ENCODE results near the gene ADAMTS6.
"Not testable (repeated sequence)": the region's sequence is repeated elsewhere in the genome, so short reads cannot be mapped to it uniquely, and the experiment has no call there.

Gene ADAMTS6

DNA sequence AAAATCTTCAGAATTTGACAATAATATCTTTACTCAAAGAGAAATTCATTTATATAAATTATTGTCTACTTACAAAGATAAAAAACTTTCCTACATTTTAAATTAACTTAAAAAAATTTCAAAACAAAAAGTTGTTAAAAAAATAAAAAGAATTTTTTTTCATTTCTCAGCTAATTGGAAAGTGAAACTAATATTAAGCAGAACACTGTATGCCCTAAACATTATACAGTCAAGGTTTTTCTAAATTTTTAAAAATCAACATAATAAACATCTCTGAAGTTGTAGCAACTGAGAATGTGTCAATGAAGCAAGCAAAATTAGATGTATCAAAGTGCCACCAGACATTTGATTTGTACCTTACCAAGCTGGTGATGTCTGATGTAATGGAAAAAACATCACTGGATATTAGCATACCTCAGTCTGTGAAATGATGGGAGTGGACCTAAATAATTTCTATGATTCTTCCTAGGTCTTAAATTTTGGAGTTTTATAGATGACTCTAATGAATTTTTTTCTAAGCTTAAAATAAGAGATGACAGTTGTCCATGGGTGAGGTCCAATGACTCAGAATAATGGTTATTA is 290.1 kb downstream of the ADAMTS6 start:
- no peak for DNase-seq

DNA sequence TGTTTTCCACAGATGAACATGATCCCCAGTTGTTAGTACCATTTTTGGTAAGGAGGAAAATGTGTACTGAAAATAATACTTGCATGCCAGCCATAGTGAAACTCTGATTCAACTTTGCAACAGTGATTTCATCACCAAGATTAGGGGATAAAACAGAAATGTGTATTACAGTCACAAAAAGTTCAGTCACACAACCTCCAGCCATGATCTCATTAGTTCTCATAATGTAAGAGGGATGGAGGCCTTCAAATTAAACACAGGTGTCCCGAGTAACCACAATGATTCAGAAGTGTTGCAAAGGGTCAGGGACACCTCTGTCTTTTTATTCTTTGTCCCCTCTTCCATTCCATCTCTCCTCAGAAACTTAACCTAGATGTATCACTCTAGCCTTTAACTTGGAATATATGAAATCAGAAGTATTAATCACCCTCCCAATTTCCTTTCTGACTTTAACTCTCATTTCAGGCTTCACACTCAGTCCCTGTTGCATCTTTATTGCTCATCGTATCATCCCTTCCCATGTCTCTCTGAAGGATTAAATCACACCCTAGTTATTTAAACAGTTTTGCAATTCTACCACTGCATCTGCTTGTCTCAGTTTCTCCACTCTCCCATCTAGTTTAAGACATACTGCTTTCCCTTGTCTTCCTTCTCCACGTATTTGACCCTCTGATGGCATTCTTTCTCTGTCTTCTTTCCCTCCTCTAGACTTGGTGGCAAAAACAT is 291.2 kb downstream of the ADAMTS6 start:
- no peak for DNase-seq

DNA sequence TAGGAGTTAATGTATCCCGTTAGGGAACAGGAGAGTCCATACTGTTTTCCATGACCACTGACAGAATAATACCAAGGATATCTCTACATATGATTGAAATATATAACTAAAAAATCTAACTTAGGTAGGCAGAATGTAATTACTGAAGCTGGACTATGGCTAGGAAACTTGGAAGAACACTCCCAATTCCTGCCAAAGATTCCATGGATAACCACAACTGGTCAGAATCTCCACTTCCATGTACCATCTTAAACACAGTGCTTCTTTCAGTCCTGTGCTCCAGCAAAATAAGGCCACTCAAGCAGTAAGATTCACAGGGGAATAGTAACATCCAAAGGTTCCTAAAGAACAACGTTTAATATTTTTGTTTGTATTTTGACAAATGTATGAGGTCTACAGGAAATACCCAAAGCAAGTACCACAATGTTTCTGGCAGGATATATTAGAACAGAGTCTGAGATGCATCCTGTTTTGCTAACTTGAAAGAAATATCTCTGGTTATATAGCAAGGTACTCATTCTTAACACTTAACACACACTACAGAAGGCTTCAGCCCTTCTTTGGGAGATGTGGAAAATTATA is 295.0 kb downstream of the ADAMTS6 start:
- no peak for DNase-seq

DNA sequence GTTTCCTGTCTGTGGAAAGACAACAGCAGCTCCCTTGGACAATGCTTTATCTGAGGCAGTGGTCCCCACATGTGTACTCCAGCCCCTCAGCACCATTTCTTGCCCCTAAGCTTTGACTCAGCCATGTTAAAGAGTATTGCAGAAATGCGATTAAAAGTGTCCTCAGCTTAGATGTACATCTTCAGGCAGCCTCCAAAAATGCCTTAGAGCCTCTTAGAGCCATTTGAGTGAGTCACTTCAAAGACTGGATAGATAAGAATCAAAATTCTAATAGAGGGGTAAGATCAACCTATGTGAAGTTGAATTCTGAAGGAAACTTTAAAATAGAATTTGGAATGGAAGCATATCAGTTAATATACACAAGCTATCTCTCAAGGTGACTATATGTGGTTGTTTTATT is 296.3 kb downstream of the ADAMTS6 start:
- DNase-seq = no peak

DNA sequence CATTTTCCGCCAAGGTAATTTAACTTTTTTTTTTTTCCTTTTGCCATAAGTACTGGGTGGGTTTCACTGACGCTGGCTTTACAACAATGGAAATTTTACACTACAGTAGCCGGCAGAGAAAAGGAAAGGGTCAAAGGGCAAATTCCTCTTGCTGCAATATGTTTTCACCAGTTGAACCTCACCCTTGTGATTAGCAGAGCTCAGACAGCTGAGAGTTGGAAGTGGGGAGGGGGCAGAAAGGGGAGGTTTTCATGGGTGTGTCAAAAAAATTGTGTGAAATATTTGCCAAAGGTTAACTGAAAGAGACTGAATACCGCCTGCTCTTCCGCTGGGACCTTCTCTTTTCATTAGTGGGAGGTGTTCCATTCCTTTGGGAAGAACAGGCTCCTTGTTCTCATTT is 296.9 kb downstream of the ADAMTS6 start:
- no peak for DNase-seq

DNA sequence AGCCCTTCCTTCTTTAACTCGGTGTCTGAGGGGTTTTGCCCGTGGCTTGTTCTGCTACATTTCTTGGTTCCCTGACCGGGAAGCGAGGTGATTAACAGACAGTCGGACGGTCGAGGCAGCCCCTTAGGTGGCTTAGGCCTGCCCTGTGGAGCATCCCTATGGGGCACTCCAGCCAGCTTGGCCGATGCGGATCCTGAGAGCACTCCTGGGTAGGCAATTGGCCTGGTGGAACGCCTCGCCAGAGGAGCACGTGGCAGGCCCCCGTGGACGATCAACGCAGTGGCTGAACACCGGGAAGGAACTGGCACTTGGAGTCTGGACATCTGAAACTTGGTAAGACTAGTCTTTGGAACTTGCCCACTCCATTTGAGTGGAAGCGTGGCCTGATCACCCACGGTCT is 307.5 kb downstream of the ADAMTS6 start:
- DNase-seq = not testable (repeated sequence)

DNA sequence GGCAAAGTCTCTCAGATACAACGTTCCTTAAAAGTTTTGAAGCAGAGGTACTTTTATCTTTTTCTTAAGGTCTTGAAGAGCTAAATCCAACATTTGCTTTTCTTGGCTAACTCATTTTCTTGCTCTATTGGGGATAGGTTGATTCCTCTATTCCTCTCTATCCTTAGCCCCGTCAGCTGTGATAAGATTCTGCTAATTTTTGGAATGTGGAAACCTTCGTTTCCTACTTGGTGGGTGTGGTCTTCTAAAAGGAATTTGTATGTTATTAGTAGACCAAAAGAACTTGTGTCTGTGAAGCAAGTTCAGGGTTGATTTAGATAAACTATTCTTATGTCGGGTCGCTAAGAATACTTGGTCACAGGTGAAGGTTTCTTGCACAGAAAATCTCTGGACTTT is 308.6 kb downstream of the ADAMTS6 start:
- DNase-seq = no peak

DNA sequence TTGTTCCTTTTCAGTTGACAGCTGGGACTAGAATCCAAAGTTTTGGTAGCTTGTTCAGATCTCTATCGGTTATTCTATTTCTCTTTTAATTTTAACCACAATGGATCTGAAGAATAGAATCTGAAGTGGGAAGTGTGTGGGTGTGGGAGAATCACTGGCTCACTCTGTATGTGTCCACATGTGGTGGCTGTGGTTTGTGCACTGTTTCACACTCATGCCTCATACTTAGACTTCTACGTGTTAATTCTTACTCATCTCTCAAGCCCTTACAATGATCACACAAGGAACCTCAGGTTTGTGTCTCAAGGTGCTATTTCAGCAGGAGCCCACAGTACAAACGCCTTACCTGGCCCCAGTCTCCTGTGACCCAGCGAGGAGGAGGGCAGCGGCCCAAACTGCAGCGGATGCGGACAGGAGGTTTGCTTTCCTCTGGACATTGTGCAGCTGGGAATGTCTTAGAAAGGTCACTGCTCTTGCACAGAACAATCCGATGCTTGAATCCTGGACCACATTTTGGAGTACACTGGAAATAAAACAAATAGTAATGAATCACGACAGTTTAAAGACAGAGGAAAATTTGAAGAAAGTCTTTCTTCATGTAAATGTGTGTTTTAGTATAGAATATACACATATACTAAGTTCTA is 309.1 kb downstream of the ADAMTS6 start:
- DNase-seq = no peak

DNA sequence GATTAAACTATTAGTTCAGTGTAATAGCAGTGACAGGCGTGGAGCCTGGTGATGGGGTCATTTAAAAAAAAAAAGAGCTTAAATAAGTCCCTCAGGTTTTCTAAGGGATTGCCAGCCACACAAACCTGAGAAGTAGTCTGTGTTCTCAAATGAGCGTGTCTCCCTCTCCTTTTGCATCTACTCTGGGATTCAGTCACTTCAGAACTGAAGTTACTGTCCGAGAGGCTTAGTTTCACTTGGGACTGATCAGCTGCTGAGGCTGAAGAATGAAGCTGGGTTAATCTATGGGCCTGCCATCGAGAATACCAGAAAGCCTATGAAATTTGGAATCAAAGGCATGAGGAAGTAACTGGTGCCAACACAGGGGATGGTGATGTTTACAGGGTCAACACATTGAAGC is 310.1 kb downstream of the ADAMTS6 start:
- DNase-seq = no peak

DNA sequence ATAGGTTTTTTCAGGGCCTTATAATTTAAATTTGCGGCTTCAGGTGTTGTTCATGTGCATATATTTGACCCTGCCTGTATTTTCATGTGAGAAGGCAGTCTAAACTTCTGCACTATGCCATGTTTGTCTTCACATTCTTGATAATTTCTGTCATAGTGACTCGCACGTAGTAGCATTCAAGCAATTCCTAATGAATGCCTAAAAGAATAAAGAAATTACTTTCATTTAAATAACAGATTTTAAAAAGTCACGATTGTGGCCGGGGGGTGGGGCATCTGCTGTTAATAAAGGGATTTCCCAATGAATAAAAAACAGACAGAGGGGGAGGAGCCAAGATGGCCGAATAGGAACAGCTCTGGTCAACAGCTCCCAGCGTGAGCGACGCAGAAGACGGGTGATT is 318.0 kb downstream of the ADAMTS6 start:
- no peak for DNase-seq

DNA sequence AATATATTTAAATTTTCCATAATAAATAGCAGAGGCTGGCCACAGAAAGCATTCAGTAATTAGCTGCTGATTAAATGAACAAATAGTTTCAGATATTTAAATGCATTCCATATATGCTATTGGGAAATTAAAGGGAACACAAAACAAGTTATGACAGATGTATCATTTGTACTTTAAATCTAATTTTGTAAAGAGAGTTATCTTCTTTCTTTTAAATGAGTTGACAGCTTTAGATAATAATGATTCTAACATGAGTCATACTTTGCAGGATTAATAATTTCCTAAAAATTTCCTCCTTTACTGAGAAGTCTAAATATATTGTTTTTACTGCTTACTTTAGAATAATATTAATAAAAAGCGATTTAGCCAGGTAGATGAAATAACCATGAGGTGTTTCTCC is 320.1 kb downstream of the ADAMTS6 start:
- no peak for DNase-seq

DNA sequence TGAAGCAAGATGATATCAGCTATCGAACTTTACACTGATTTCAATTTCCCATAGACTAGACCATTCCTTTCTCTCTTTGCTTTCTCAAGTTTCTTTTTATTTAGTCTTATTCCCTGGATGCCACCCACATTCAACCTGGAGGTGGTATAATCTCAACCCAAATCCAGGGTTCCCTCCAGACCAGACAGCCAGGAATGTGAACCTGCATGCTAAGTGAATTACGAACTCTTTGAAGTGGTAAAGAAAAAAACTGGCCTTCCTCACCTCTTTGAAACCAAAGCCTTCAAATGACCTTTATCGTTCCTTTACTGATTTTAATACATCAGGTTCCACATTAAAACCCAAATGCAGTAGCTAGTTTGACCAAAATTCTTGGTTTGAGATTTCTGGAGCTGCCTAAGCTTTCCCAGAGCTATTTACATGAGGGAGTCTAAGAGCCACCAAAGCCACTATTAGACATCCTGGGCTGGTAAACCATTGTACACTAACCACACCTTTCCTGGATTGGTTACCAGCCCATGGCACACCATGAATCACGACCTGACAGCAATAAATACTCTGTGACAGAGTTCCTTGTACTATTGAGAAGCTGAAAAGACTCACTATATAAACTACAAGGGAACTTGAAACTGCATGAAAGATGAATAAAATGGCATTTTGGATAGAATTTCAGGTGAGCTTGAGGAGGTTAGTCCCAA is 323.7 kb downstream of the ADAMTS6 start:
- DNase-seq = no peak

DNA sequence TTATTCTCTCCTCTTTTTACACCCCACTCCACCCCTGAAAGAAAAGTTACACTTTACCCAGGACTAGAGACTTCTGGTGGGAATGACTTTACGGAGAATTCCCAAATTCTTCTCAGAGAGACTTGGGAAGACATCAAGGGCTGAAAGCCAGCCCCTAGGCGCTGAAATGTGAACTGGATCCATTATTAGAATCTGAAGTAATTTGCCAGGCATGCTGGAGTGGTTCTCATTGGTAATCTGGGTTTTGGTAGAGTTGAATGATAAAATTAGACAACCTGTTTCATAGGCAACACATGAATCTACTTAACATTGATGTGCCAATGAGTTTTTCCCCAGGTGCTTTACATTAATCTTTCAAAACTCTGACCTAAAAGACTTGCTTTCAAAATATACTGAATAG is 324.8 kb downstream of the ADAMTS6 start:
- DNase-seq = no peak

DNA sequence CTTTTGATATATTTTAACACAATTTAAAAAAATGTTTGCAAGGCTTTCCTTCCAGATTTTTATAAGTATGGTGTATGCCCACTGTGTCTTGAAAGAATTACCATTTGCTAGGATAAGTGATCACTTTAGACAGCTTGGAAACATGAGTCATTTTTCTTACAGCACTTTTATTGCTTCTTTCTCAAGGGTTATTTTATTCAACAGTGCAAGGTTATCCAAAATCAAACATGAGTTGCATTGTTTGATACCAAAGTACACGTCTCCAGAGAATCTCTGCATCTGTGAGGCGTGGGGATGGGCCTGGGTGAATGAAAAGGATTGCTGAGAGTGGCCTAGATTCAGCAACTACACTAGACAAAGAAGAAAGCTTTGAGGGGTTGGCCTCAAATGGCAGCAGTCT is 329.6 kb downstream of the ADAMTS6 start:
- no peak for DNase-seq

DNA sequence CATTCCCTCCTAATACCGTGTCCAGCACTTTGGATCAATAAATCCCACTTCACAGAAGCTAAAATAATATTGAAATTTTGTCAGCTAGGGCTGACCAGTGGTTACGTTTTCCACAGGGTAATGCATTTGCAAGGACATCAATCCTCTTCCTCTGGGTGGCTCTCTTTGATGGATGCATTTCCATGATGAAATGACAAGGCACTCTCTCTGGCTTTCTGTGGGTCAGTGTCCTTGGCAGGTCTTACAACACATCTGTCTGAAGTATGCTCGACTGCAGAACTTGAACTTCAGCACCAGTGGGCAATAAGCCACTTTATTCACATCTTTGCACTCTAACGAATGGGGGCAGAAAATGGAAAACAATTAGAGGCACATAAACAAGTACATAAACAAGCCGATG is 330.1 kb downstream of the ADAMTS6 start:
- DNase-seq = no peak

DNA sequence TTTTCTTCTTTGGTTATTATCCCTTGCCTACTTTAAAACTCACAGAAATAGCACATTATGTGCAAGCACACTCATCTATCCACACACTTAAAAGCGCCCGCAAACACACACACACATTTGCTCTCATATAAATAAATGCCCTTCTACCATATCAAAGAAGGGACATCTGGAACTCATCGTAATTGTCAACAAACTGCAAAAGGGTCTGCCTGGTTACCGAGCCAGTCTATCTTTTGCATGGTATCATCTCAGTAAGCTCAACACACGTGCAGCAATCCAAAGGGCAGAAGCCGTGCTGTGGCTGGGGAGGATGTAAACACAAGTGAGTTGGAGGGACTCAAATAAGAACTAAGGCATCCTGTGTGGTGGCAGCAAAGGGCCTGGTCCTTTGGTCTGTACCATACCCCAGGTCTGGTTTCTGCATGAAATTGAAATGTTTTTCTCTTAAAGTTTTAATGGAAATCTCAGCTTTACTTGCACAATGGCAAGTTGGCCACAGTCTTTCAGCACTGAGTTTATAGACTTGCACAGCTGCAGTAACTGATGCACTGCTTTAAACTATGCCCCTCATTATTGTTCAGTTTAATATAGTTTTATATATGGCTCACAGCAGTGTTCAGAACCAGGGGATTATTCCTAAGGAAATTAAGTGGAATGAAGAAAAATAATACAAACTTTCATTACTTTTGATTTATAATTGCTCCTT is 331.0 kb downstream of the ADAMTS6 start:
- no peak for DNase-seq

DNA sequence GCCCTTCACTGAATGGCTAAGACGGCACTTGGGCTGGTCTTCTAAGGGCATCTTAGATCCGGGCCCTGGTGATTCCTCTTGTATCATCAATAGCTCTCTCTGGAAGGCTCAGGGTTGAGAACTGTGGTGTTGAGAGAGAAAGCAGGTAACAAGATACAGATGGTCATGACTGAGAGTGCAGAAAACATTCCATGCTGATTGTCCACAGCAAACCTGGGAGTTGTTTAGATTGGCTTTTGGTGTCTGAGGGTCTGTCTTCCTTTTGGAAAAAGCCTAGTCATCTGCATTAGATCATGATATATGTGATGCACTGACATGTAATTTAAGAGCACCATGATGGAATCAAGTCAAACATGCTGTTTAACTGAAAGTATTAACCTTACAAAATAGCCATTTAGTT is 331.9 kb downstream of the ADAMTS6 start:
- DNase-seq = no peak

DNA sequence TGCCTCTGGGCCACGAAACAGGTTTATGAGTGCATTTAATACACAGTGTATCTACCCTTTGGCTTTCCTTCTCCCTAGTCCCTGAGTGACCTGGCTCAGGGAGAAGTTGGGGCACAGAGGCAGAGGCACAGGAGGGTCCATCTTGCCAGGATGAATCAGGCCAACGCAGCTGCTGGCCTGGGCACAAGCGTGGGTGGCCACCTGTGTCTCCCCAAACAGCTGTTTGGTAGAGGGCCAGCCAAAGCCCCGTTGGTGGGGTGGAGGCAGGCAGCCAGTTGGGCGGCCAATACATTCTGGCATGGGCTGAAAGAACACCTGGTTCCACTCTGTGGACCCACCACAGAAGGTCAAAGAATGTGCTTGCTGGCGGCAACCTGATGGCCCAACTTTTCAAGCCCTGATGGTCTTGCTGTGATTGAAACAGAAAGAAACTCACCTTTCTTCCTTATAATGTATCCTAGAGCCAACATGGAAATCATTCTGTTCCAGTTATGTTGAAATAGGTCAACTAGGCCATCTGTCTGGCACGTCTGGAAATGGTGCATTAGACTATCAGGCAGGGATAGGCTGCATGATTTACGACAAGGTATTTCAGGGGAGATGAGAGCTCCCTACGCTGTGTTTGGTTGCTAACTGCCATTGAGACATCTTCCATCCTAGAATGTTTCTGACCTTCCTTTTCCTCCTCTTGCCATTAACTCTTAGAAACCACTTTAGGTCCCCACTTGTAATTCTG is 337.4 kb downstream of the ADAMTS6 start:
- DNase-seq = no peak

DNA sequence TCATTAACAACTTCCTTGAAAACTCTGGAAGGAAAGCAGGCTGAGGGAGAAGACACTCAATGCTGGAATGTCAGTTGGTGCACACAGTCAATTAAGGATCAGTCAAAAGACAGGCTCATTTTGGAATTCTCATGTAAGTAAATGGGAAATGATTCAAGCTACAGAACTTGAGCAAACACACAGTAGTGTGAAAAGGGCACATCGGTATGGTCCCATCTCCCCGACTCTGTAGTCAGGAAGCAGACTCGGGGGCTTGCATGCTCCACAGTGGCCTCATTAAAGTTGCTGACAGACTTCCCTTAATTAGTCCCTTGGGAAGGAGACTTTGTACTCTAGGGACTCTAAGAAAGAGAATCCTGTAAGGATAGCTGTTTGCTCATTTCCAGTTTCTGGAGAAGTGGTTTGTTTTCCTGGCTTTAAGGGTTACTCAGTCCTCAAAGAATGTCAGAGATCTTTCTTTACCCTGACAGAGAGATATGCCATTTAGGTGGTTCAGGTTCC is 339.2 kb downstream of the ADAMTS6 start:
- peak; percentile 51 for DNase-seq

DNA sequence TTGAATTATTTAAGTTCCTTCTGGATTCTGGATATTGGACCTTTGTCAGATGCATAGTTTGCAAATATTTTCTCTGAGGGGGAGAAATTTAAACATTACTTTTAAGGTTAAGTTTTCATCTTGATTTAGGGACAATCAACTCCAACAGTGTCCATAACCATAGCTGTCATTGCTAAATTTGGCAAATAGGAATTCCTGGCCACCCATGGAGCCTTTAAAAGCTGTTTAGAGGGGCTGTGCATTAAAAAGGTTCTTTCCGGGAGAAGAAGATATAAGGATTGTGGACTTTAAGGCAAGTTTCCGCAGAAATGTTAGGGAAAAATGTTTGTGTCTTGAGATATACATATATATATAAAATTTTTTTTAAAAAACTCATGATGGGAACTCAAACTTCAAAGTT is 339.7 kb downstream of the ADAMTS6 start:
- no peak for DNase-seq

DNA sequence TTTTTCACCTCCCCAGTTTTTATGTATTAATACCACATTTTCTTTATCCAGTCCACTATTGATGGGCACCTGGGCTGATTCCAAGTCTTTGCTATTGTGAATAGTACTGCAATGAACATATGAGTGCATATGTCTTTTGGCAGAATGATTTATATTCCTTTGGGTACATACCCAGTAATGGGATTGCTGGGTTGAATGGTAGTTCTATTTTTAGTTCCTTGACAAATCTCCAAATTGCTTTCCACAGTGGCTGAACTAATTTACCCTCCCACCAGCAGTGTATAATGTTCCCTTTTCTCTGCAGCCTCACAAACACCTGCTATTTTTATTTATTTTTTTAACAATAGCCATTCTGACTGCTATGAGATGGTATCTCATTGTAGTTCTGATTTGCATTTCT is 340.2 kb downstream of the ADAMTS6 start:
- no peak for DNase-seq

DNA sequence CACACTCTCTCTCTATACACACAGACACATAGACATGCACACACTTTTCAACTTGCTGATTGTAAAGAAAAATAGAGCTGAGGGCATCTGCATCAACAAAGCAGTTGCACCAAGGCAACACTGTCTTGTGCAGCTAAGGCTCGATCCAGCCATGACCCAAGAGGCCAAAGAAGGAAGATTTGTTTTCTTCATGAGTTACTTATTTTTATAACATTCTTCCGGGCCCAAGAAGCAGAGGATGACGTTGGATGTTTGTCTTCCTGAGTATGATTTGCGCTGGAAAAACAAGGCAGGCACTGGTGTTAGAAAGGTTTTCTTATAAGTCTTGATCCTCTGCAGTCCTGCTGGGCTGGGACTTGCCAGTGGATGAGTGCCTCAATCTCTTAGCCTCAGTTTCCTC is 344.1 kb downstream of the ADAMTS6 start:
- DNase-seq = no peak
